ENCODE data around the gene EVX2. TPM values are rescaled to one million over a fixed set of nuclear protein-coding genes. Genes with fewer than 3 reads are reported as not detected.

The EVX2 gene
- total and polyA plus RNA-seq, 9 of the 15 experiments (the other 6 are each of a cell fraction or from before 2014, with no cell fraction given): not detected

GRCh38 chr2:176094349-176094748 lies 10.6 kb upstream of the EVX2 start:
- FAIRE-seq (peak; percentile 40), DNase-seq (ENCODE audit: extremely low read depth in 1 of 4, low spot score in 3 of 4) (no peak), ATAC-seq (no peak)
- Histone ChIP-seq H3K4me1 (replicated peaks in 1 of 2; ENCODE audit: control insufficient read depth in 2 of 2, insufficient read depth in 2 of 2, low read length in 2 of 2) (peaks cover 8 to 24% of the 10 kb centered on the region in 2 experiments), H3K9ac (ENCODE audit: insufficient read depth in 1 of 2, low read depth in 2 of 2, low read length in 2 of 2) (no peak overlapping the region), H3K27ac (ENCODE audit: extremely low read depth, low read depth, low read length) (no peak overlapping the region), H3K27me3 (ENCODE audit: control insufficient read depth in 2 of 2, insufficient read depth in 2 of 2, low read length in 2 of 2) (peaks cover 69 to 75% of the 10 kb centered on the region in 2 experiments), H4K20me1 (replicated peaks; ENCODE audit: control insufficient read depth, insufficient read depth, low read length) (peaks cover 16% of the 10 kb centered on the region; the same call in 1 of the 2 replicates), H3K79me2 (ENCODE audit: control insufficient read depth, insufficient read depth, low read length) (no peaks in the 10 kb centered on the region), H3K4me2 (ENCODE audit: insufficient read depth, low read length) (no peak overlapping the region), H3K9me3 (replicated peaks; ENCODE audit: control insufficient read depth, insufficient read depth, low read depth, low read length) (no peaks in the 10 kb centered on the region), H3K9me1 (ENCODE audit: control insufficient read depth, insufficient read depth, low read length) (no peaks in the 10 kb centered on the region), H3K36me3 (ENCODE audit: control insufficient read depth, insufficient read depth, low read length) (no peaks in the 10 kb centered on the region), H2AFZ (ENCODE audit: low read depth, low read length) (no peak overlapping the region), H3K4me3 (no peak overlapping the region)
- POLR2A ChIA-PET: no interaction called here
- in situ Hi-C loops (cut with MboI): loop anchor here (25.0 kb wide), 1 partner anchor 1057 kb away; no protein-coding TSS in a partner anchor
- intact Hi-C loops (cut with micrococcal nuclease): no loop called here
- TF ChIP-seq ZNF830 (CRISPR knock-in tag; IDR thresholded peaks at IDR 0.05): no peak
- no peak for TF ChIP-seq ZNF699 (CRISPR knock-in tag; IDR thresholded peaks at IDR 0.05; ENCODE audit: insufficient replicate concordance)
- BruUV-seq (replicated peaks): no TSS peak
- CTCF ChIA-PET (ENCODE audit: low intra/inter-chr PET ratio): no interaction called here
- WGBS (ENCODE audit: insufficient coverage, low coverage, missing lambda C conversion rate): 4% methylated on average over 12 of the region's 12 CpGs

DNA sequence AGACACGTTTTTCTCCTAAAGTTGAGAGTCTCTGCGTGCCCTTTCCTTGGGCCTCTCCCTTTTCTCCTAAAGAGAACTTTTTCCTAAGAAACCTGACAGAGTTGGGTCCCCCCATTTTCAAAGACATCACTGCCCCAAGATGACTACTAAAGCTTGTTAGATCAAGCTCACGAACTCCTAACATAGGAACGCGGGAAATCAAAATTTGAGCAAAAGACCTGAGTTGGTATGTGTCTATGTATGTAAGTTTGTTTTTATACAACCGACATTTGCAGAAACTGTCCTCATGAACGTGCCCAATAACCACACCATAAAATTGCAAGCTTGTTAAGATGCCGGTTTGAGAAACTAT lies 10.1 kb upstream of the EVX2 start:
- WGBS (ENCODE audit: insufficient coverage, low coverage, missing lambda C conversion rate): 9% methylated on average over 8 of the region's 8 CpGs
- in situ Hi-C loops (cut with MboI): loop anchor here (25.0 kb wide), 1 partner anchor 1057 kb away; no protein-coding TSS in a partner anchor
- peaks cover 65 to 75% of the 10 kb centered on the region in 2 experiments for H3K27me3 ChIP-seq (ENCODE audit: control insufficient read depth in 2 of 2, insufficient read depth in 2 of 2, low read length in 2 of 2)
- TF ChIP-seq SRSF9 (IDR thresholded peaks at IDR 0.05; ENCODE audit: borderline replicate concordance, low read depth, low read length): no peak
- TF ChIP-seq ETV1 (tag; conservative IDR thresholded peaks at IDR 0.05; ENCODE audit: low read depth): no peak
- TF ChIP-seq HLTF (IDR thresholded peaks at IDR 0.05): no peak
- ChIA-PET CTCF (ENCODE audit: low intra/inter-chr PET ratio) (no interaction called here), POLR2A (no interaction called here)
- peaks cover 11% of the 10 kb centered on the region; the same call in 1 of the 2 replicates for H4K20me1 ChIP-seq (replicated peaks; ENCODE audit: control insufficient read depth, insufficient read depth, low read length)
- no peak overlapping the region for H3K4me3 ChIP-seq
- H2AFZ ChIP-seq (ENCODE audit: low read depth, low read length): no peak overlapping the region
- H3K9me1 ChIP-seq (ENCODE audit: control insufficient read depth, insufficient read depth, low read length): no peaks in the 10 kb centered on the region
- H3K9ac ChIP-seq (ENCODE audit: insufficient read depth in 1 of 2, low read depth in 2 of 2, low read length in 2 of 2): no peak overlapping the region
- no peak overlapping the region for H3K27ac ChIP-seq (ENCODE audit: extremely low read depth, low read depth, low read length)
- no peak for ATAC-seq
- BruUV-seq (replicated peaks): no TSS peak
- DNase-seq (ENCODE audit: extremely low read depth in 1 of 4, low spot score in 3 of 4): no peak
- no peak overlapping the region for H3K4me2 ChIP-seq (ENCODE audit: insufficient read depth, low read length)
- no peaks in the 10 kb centered on the region for H3K79me2 ChIP-seq (ENCODE audit: control insufficient read depth, insufficient read depth, low read length)
- H3K4me1 ChIP-seq (replicated peaks in 1 of 2; ENCODE audit: control insufficient read depth in 2 of 2, insufficient read depth in 2 of 2, low read length in 2 of 2): peaks cover 8 to 24% of the 10 kb centered on the region in 2 experiments
- intact Hi-C loops (cut with micrococcal nuclease): no loop called here
- no peak for FAIRE-seq
- H3K36me3 ChIP-seq (ENCODE audit: control insufficient read depth, insufficient read depth, low read length): no peaks in the 10 kb centered on the region
- H3K9me3 ChIP-seq (replicated peaks; ENCODE audit: control insufficient read depth, insufficient read depth, low read depth, low read length): no peaks in the 10 kb centered on the region
